Epithelial cell of proximal tubule (primary cell): ENCODE results near the gene AQP9. TPM values are rescaled to one million over a fixed set of nuclear protein-coding genes. Genes with fewer than 3 reads are reported as not detected.

Source experiments
- DNase-seq: peaks from one replicate; pipeline ENCODE4 v3.0.0-alpha.2; 2011; ENCODE audit warnings: low read depth
- H3K4me3 ChIP-seq: 2 replicates; pipeline ENCODE4 v1.5.1; 2011; ENCODE audit warnings: low read depth, mild to moderate bottlenecking, low read length
- CTCF ChIP-seq: conservative IDR thresholded peaks from 2 replicates; pipeline ENCODE4 v1.5.1; 2012; ENCODE audit warnings: low read depth, mild to moderate bottlenecking, low read length
- total RNA-seq: library from RNA; depleted of rRNA; stranded (reverse); fragments of >200 nt; gene quantifications from 2 replicates; pipeline ENCODE4 v1.2.3, GENCODE V29; 2015

Gene AQP9, protein sequence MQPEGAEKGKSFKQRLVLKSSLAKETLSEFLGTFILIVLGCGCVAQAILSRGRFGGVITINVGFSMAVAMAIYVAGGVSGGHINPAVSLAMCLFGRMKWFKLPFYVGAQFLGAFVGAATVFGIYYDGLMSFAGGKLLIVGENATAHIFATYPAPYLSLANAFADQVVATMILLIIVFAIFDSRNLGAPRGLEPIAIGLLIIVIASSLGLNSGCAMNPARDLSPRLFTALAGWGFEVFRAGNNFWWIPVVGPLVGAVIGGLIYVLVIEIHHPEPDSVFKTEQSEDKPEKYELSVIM
- total RNA-seq: not detected in 2 replicates

- DNase-seq: no peak
- TF ChIP-seq CTCF: no peak
- H3K4me3 ChIP-seq: no peak within 1 kb of the TSS
These were observed at the start of gene AQP9 for GRCh38 chr15:58138106-58138505. Gene AQP9 (plus strand): TSS chr15:58138381. CDS start chr15:58138566, 185 bp downstream.

- TF ChIP-seq CTCF: no peak
- DNase-seq: no peak
These were observed 42.8 kb upstream of the AQP9 start for GRCh38 chr15:58095415-58095814.

DNA sequence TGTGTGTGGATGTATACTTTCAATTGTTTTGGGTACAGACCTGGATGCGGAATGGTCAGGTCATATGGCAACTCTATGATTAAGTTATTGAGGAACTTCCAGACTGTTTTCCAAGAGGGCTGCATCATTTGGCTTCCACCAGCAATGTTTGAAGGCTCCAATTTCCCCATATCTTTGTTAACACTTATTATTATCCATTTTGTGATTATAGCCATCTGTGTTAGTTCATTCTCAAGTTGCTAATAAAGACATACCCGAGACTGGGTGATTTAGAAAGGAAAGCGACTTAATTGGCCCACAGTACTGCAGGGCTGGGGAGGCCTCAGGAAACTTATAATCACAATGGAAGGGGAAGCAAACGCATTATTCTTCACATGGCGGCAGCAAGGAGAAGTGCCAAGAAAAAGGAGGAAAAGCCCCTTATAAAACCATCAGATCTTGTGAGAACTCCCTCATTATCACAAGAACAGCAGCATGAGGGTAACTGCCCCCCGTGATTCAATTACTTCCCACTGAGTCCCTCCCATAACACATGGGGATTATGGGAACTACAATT, 41.6 kb upstream of the AQP9 start:
- H3K4me3 ChIP-seq: no peak overlapping the region
- DNase-seq: no peak
- no peak for TF ChIP-seq CTCF

More at GRCh38 chr15:58095415-58095814, 42.8 kb upstream of the AQP9 start:
- H3K4me3 ChIP-seq: no peak overlapping the region

DNA sequence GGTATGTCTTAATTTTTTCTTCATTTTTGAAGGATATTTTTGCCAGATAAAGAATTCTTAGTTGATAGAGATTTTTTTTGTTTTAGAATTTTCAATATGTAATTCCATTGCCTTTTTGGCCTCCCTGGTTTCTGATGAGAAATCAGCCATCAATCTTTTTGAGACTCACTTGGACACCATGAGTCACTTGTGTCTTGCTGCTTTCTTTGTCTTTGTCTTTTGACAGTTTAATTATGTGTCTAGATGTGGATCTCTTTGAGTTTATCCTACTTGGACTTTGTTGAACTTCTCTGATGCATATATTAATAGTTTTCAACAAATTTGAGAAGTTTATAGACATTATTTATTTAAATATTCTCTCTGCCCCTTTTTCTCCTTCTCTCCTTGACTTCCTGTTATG, 34.7 kb upstream of the AQP9 start:
- no peak for TF ChIP-seq CTCF
- DNase-seq: no peak
- no peak overlapping the region for H3K4me3 ChIP-seq

- no peak for TF ChIP-seq CTCF
- H3K4me3 ChIP-seq: no peak overlapping the region
- no peak for DNase-seq
These were observed 30.1 kb upstream of the AQP9 start for GRCh38 chr15:58108117-58108516.

DNA sequence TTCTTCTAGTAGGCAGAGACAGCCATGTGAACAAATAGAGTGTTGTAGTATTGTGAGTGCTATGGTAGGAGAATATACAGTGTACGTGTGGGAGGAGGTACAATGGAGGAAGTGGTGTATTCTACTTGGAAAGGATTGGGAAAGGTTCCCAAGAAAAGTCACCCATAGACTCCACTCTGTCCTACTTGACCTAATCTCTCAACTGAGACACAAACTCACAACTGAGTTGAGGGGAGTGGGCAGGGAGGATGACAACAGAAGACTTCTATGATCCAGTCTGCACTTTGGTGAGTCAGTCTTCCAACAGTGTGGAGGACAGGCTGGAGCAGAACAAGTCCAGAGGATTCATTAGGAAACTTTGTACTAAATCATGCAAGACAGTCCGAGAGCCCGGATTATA, 28.8 kb upstream of the AQP9 start:
- no peak for TF ChIP-seq CTCF
- H3K4me3 ChIP-seq: no peak overlapping the region
- no peak for DNase-seq

DNA sequence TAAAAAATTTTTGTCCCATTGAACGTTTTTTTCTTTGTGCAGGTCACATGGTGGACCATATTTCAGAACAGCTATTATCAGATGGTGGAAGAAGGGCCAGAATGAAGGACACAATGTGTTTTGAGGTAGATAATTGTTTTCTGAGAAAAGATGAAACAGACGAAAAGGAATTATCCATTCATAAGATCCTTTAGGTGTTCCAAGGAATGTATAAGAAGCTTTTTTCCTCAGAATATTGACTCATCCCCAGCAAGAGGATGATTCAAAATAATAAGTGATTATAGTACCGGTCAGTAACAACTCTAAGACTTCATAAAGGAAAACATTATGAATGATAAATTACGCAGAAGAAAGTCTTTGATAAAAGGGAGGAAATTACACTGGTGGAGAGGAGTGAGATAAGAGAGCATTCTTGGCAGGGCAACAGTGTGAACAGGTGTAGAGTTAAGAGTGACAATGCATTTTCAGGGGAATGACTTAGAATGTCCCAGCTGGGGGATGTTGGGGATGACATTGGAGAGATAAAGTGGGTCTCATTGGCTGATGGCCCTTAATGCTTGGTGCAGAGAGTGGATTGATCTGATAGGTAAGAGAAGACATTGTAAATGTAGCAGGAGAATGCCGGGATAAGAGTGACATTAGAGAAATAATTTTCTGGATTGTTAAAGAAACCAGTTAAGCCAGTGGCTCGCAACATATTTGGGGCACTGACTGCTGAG, 27.0 kb upstream of the AQP9 start:
- no peak for TF ChIP-seq CTCF
- DNase-seq: no peak
- no peak overlapping the region for H3K4me3 ChIP-seq
